OCI-LY3 (cell line): Measurements from ENCODE around the gene IRF9.

ENCODE experiments used
- CTCF ChIP-seq: fragments of 200-600, 300-600 bp; sonication (generic); IDR thresholded peaks from 2 replicates; pipeline ENCODE4 v1.5.1; 2014; ENCODE audit warnings: antibody characterized with exemption, low read length, low read depth
- EZH2phosphoT487 ChIP-seq: fragments of 200-600 bp; shearing (Covaris generic); IDR thresholded peaks from 2 replicates; pipeline ENCODE4 v1.6.1; 2018; ENCODE audit warnings: antibody characterized with exemption, mixed run types, low read depth

- TF ChIP-seq CTCF: no peak
- no peak for TF ChIP-seq EZH2phosphoT487
Observed at GRCh38 chr14:24204163-24205146, 43.4 kb downstream of the IRF9 start.
